ENCODE data around the gene PRTFDC1. TPM values are rescaled to one million over a fixed set of nuclear protein-coding genes. Genes with fewer than 3 reads are reported as not detected.

Gene PRTFDC1
- total RNA-seq, 1 experiment from 2014 or later: 83.2 TPM

DNA sequence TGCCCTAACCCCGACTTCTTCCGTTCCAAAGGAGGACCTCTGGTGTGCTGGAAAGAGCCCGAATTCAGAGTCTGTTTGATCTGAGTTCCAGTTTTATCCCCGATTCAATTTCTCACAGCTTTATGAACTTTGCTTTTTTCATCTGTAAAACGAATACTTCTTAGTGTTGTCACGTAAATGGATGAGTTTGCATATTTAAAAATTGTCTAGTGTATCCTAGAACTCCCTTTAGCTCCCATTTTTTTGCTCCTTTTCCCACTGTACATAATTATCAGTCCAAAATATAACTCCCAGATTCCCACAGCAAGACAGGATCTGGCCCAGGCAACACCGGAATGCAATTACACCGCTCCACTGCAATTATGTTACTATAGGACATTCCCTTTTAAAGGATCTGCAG is 148.0 kb downstream of the PRTFDC1 start:
- Mint-ChIP-seq H3K36me3 (ENCODE audit: insufficient read depth, unreplicated experiment) (no peaks in the 10 kb centered on the region), H3K27me3 (ENCODE audit: insufficient read depth, unreplicated experiment) (no peaks in the 10 kb centered on the region), H3K4me3 (ENCODE audit: unreplicated experiment) (no peak overlapping the region), H3K4me1 (ENCODE audit: low read depth, unreplicated experiment) (no peaks in the 10 kb centered on the region), H3K9me3 (ENCODE audit: unreplicated experiment) (no peaks in the 10 kb centered on the region), H3K27ac (ENCODE audit: unreplicated experiment) (no peak overlapping the region)
- Histone ChIP-seq H3K4me1 (no peaks in the 10 kb centered on the region), H3K4me3 (ENCODE audit: low read depth, low read length) (no peak overlapping the region), H3K9me3 (no peaks in the 10 kb centered on the region), H3K36me3 (ENCODE audit: control insufficient read depth, insufficient read depth, low read length) (no peaks in the 10 kb centered on the region), H3K27me3 (replicated peaks; ENCODE audit: control insufficient read depth, insufficient read depth, low read length) (no peaks in the 10 kb centered on the region)
- TF ChIP-seq, protein P1, sequence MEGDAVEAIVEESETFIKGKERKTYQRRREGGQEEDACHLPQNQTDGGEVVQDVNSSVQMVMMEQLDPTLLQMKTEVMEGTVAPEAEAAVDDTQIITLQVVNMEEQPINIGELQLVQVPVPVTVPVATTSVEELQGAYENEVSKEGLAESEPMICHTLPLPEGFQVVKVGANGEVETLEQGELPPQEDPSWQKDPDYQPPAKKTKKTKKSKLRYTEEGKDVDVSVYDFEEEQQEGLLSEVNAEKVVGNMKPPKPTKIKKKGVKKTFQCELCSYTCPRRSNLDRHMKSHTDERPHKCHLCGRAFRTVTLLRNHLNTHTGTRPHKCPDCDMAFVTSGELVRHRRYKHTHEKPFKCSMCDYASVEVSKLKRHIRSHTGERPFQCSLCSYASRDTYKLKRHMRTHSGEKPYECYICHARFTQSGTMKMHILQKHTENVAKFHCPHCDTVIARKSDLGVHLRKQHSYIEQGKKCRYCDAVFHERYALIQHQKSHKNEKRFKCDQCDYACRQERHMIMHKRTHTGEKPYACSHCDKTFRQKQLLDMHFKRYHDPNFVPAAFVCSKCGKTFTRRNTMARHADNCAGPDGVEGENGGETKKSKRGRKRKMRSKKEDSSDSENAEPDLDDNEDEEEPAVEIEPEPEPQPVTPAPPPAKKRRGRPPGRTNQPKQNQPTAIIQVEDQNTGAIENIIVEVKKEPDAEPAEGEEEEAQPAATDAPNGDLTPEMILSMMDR (IDR thresholded peaks at IDR 0.05; ENCODE audit: insufficient read depth in 1 of 2, low read depth in 1 of 2, low read length in 1 of 2, severe bottlenecking in 1 of 2, unreplicated experiment in 1 of 2): no peak
- no peak for DNase-seq
- BruUV-seq (replicated peaks): no TSS peak
- ChIA-PET CTCF (no interaction called here), POLR2A (no interaction called here)
- intact Hi-C loops (cut with micrococcal nuclease; ENCODE audit: unreplicated experiment): no loop called here

DNA sequence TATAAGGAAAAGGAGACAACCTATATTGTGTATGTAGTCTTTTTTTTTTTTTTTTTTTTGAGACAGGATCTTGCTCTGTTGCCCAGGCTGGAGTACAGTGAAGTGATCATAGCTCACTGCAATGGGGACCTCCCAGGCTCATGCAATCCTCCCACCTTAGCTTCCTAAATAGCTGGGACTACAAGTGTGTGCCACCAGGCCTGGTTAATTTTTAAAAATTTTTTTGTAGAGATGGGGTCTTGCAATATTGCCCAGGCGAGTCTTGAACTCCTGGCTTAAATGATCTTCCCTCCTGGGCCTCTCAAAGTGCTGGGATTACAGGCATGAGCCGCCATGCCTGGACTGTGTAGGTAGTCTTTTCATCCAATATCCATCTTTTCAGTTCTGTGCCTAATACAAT is 150.0 kb downstream of the PRTFDC1 start:
- no peak for DNase-seq
- H3K27me3 ChIP-seq (replicated peaks; ENCODE audit: control insufficient read depth, insufficient read depth, low read length): no peaks in the 10 kb centered on the region
- no peaks in the 10 kb centered on the region for H3K36me3 ChIP-seq (ENCODE audit: control insufficient read depth, insufficient read depth, low read length)
- Mint-ChIP-seq H3K27me3 (ENCODE audit: insufficient read depth, unreplicated experiment) (no peaks in the 10 kb centered on the region), H3K4me1 (ENCODE audit: low read depth, unreplicated experiment) (peaks cover 7% of the 10 kb centered on the region), H3K9me3 (ENCODE audit: unreplicated experiment) (no peaks in the 10 kb centered on the region), H3K4me3 (ENCODE audit: unreplicated experiment) (no peak overlapping the region), H3K36me3 (ENCODE audit: insufficient read depth, unreplicated experiment) (no peaks in the 10 kb centered on the region), H3K27ac (ENCODE audit: unreplicated experiment) (no peak overlapping the region)
- H3K4me3 ChIP-seq (ENCODE audit: low read depth, low read length): no peak overlapping the region
- H3K9me3 ChIP-seq: no peaks in the 10 kb centered on the region
- TF ChIP-seq, protein P1 (IDR thresholded peaks at IDR 0.05; ENCODE audit: insufficient read depth in 1 of 2, low read depth in 1 of 2, low read length in 1 of 2, severe bottlenecking in 1 of 2, unreplicated experiment in 1 of 2): no peak
- ChIA-PET POLR2A (no interaction called here), CTCF (no interaction called here)
- BruUV-seq (replicated peaks): no TSS peak
- intact Hi-C loops (cut with micrococcal nuclease; ENCODE audit: unreplicated experiment): no loop called here
- peaks cover 10% of the 10 kb centered on the region; the same call in 1 of the 2 replicates for H3K4me1 ChIP-seq

DNA sequence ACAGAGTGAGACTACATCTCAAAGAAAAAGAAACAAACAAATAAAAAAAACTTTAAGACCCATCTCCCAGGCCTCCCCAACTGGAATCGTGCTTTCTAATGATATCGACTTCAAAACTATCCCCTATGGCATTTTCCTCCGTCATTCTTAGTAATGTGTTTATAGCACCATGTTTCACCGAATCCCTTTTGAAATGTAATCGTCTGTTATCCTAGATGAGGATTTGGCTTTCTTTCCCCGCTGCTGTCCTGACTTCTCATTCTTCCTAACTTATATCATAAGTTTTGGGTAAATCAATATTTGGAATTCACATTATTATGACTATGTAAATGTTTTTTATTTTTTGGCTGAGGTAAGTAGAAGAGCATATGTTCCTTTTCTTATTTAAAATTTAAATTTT is 151.5 kb downstream of the PRTFDC1 start:
- no peaks in the 10 kb centered on the region for H3K9me3 Mint-ChIP-seq (ENCODE audit: unreplicated experiment)
- POLR2A ChIA-PET: no interaction called here
- TF ChIP-seq, protein P1 (IDR thresholded peaks at IDR 0.05; ENCODE audit: insufficient read depth in 1 of 2, low read depth in 1 of 2, low read length in 1 of 2, severe bottlenecking in 1 of 2, unreplicated experiment in 1 of 2): no peak

More for the DNA sequence above, 151.5 kb downstream of the PRTFDC1 start:
- Mint-ChIP-seq H3K27me3 (ENCODE audit: insufficient read depth, unreplicated experiment) (no peaks in the 10 kb centered on the region), H3K27ac (ENCODE audit: unreplicated experiment) (no peak overlapping the region), H3K36me3 (ENCODE audit: insufficient read depth, unreplicated experiment) (no peaks in the 10 kb centered on the region), H3K4me3 (ENCODE audit: unreplicated experiment) (no peak overlapping the region), H3K4me1 (ENCODE audit: low read depth, unreplicated experiment) (peaks cover 7% of the 10 kb centered on the region)
- H3K4me3 ChIP-seq (ENCODE audit: low read depth, low read length): no peak overlapping the region
- CTCF ChIA-PET: no interaction called here
- H3K27me3 ChIP-seq (replicated peaks; ENCODE audit: control insufficient read depth, insufficient read depth, low read length): no peaks in the 10 kb centered on the region
- intact Hi-C loops (cut with micrococcal nuclease; ENCODE audit: unreplicated experiment): no loop called here
- no peak for DNase-seq
- H3K36me3 ChIP-seq (ENCODE audit: control insufficient read depth, insufficient read depth, low read length): no peaks in the 10 kb centered on the region
- no peaks in the 10 kb centered on the region for H3K9me3 ChIP-seq
- BruUV-seq (replicated peaks): no TSS peak
- peaks cover 10% of the 10 kb centered on the region; the same call in 1 of the 2 replicates for H3K4me1 ChIP-seq

Other genes starting within 250 kb of the PRTFDC1 start
- gene ARHGAP21, start 228.7 kb downstream of the PRTFDC1 start, total RNA-seq (2022): 99.1 and 103 TPM in 2 replicates
- 0.72 and 0.77 TPM in 2 replicates for gene ENKUR, start 63.6 kb upstream of the PRTFDC1 start, total RNA-seq (2022)
- 6.3 and 6.8 TPM in 2 replicates for gene THNSL1, start 64.0 kb upstream of the PRTFDC1 start, total RNA-seq (2022)
- 0.05 and 0.07 TPM in 2 replicates for gene GPR158, start 222.4 kb upstream of the PRTFDC1 start, total RNA-seq (2022)

Measured in Caco-2 (cell line).